Measurements from ENCODE around the gene S100A7A. TPM values are rescaled to one million over a fixed set of nuclear protein-coding genes. Genes with fewer than 3 reads are reported as not detected.
"Not testable (repeated sequence)": the region's sequence is repeated elsewhere in the genome, so short reads cannot be mapped to it uniquely, and the experiment has no call there.

Gene S100A7A
- total RNA-seq, 2 experiments from 2014 or later: not detected

GRCh38 chr1:153413961-153414360 is 2.4 kb upstream of the S100A7A start:
- H3K27ac Mint-ChIP-seq; CTCF ChIA-PET; H3K4me1 Mint-ChIP-seq (ENCODE audit: low read depth); H3K4me3 Mint-ChIP-seq; DNase-seq; intact Hi-C loops (cut with micrococcal nuclease); H3K27me3 Mint-ChIP-seq (ENCODE audit: low read depth); H3K36me3 Mint-ChIP-seq (ENCODE audit: low read depth): not testable (repeated sequence)
- H3K9me3 Mint-ChIP-seq: peaks cover 11% of the 10 kb centered on the region

GRCh38 chr1:153417136-153417888 is 992 bp downstream of the S100A7A start:
- H3K36me3 Mint-ChIP-seq (ENCODE audit: low read depth): no peaks in the 10 kb centered on the region
- intact Hi-C loops (cut with micrococcal nuclease): no loop called here
- no peak for DNase-seq
- H3K4me3 Mint-ChIP-seq: no peak overlapping the region
- no peak overlapping the region for H3K27ac Mint-ChIP-seq
- no peaks in the 10 kb centered on the region for H3K4me1 Mint-ChIP-seq (ENCODE audit: low read depth)
- peaks cover 13% of the 10 kb centered on the region for H3K27me3 Mint-ChIP-seq (ENCODE audit: low read depth)
- CTCF ChIA-PET: no interaction called here
- H3K9me3 Mint-ChIP-seq: peaks cover 2% of the 10 kb centered on the region

- H3K36me3 Mint-ChIP-seq (ENCODE audit: low read depth); H3K27ac Mint-ChIP-seq; CTCF ChIA-PET; H3K4me3 Mint-ChIP-seq; H3K4me1 Mint-ChIP-seq (ENCODE audit: low read depth); DNase-seq; intact Hi-C loops (cut with micrococcal nuclease); H3K9me3 Mint-ChIP-seq: not testable (repeated sequence)
- H3K27me3 Mint-ChIP-seq (ENCODE audit: low read depth): peaks cover 13% of the 10 kb centered on the region
Observed at GRCh38 chr1:153418758-153419435, 2.6 kb downstream of the S100A7A start.

GRCh38 chr1:153419436-153419793 is 3.1 kb downstream of the S100A7A start:
- peaks cover 13% of the 10 kb centered on the region for H3K27me3 Mint-ChIP-seq (ENCODE audit: low read depth)
- H3K27ac Mint-ChIP-seq; H3K4me1 Mint-ChIP-seq (ENCODE audit: low read depth); H3K4me3 Mint-ChIP-seq; H3K9me3 Mint-ChIP-seq; H3K36me3 Mint-ChIP-seq (ENCODE audit: low read depth); DNase-seq; CTCF ChIA-PET; intact Hi-C loops (cut with micrococcal nuclease): not testable (repeated sequence)

- H3K36me3 Mint-ChIP-seq (ENCODE audit: low read depth): no peaks in the 10 kb centered on the region
- DNase-seq: no peak
- CTCF ChIA-PET: interaction anchor here (1.7 kb wide), 1 partner anchor 67 kb away, joined by 4 read pairs; no protein-coding TSS in a partner anchor
- H3K27me3 Mint-ChIP-seq (ENCODE audit: low read depth): peaks cover 21% of the 10 kb centered on the region
- no peak overlapping the region for H3K27ac Mint-ChIP-seq
- intact Hi-C loops (cut with micrococcal nuclease): no loop called here
- no peaks in the 10 kb centered on the region for H3K9me3 Mint-ChIP-seq
- H3K4me1 Mint-ChIP-seq (ENCODE audit: low read depth): no peaks in the 10 kb centered on the region
- no peak overlapping the region for H3K4me3 Mint-ChIP-seq
Observed at GRCh38 chr1:153420306-153420705, 4.0 kb downstream of the S100A7A start.

GRCh38 chr1:153422450-153423068 is 6.2 kb downstream of the S100A7A start:
- no peaks in the 10 kb centered on the region for H3K9me3 Mint-ChIP-seq
- no peaks in the 10 kb centered on the region for H3K4me1 Mint-ChIP-seq (ENCODE audit: low read depth)
- no peak overlapping the region for H3K27ac Mint-ChIP-seq
- H3K36me3 Mint-ChIP-seq (ENCODE audit: low read depth): no peaks in the 10 kb centered on the region
- intact Hi-C loops (cut with micrococcal nuclease): loop anchor here (1.0 kb wide), 1 partner anchor 30 kb away; no protein-coding TSS in a partner anchor
- CTCF ChIA-PET: no interaction called here
- peaks cover 27% of the 10 kb centered on the region for H3K27me3 Mint-ChIP-seq (ENCODE audit: low read depth)
- peak; percentile 84 for DNase-seq
- H3K4me3 Mint-ChIP-seq: no peak overlapping the region

- H3K4me3 Mint-ChIP-seq: no peak overlapping the region
Observed at GRCh38 chr1:153426809-153427208, 10.5 kb downstream of the S100A7A start.

GRCh38 chr1:153428073-153428638 is 11.8 kb downstream of the S100A7A start:
- no peaks in the 10 kb centered on the region for H3K36me3 Mint-ChIP-seq (ENCODE audit: low read depth)
- CTCF ChIA-PET: no interaction called here
- DNase-seq: no peak
- intact Hi-C loops (cut with micrococcal nuclease): no loop called here
- H3K9me3 Mint-ChIP-seq: no peaks in the 10 kb centered on the region
- H3K4me3 Mint-ChIP-seq: no peak overlapping the region
- H3K27me3 Mint-ChIP-seq (ENCODE audit: low read depth): peaks cover 22% of the 10 kb centered on the region
- no peak overlapping the region for H3K27ac Mint-ChIP-seq
- no peaks in the 10 kb centered on the region for H3K4me1 Mint-ChIP-seq (ENCODE audit: low read depth)

More at GRCh38 chr1:153426809-153427208, 10.5 kb downstream of the S100A7A start:
- peaks cover 22% of the 10 kb centered on the region for H3K27me3 Mint-ChIP-seq (ENCODE audit: low read depth)
- CTCF ChIA-PET: no interaction called here
- H3K4me1 Mint-ChIP-seq (ENCODE audit: low read depth): no peaks in the 10 kb centered on the region
- no peaks in the 10 kb centered on the region for H3K36me3 Mint-ChIP-seq (ENCODE audit: low read depth)
- intact Hi-C loops (cut with micrococcal nuclease): no loop called here
- H3K9me3 Mint-ChIP-seq: no peaks in the 10 kb centered on the region
- DNase-seq: no peak
- no peak overlapping the region for H3K27ac Mint-ChIP-seq

- Mint-ChIP-seq H3K27ac (no peak overlapping the region), H3K27me3 (ENCODE audit: low read depth) (peaks cover 22% of the 10 kb centered on the region), H3K4me3 (no peak overlapping the region), H3K9me3 (no peaks in the 10 kb centered on the region), H3K36me3 (ENCODE audit: low read depth) (no peaks in the 10 kb centered on the region), H3K4me1 (ENCODE audit: low read depth) (no peaks in the 10 kb centered on the region)
- CTCF ChIA-PET: interaction anchor here (1.5 kb wide), 1 partner anchor 37 kb away, joined by 3 read pairs; no protein-coding TSS in a partner anchor
- no peak for DNase-seq
- intact Hi-C loops (cut with micrococcal nuclease): no loop called here
Observed at GRCh38 chr1:153428791-153429190, 12.5 kb downstream of the S100A7A start.

- intact Hi-C loops (cut with micrococcal nuclease): no loop called here
- Mint-ChIP-seq H3K9me3 (no peaks in the 10 kb centered on the region), H3K27me3 (ENCODE audit: low read depth) (peaks cover 22% of the 10 kb centered on the region)
Observed at GRCh38 chr1:153429266-153430165, 13.2 kb downstream of the S100A7A start.

GRCh38 chr1:153430166-153430553 is 13.8 kb downstream of the S100A7A start:
- CTCF ChIA-PET: interaction anchor here (1.5 kb wide), 1 partner anchor 36 kb away, joined by 3 read pairs; no protein-coding TSS in a partner anchor
- no peak overlapping the region for H3K4me3 Mint-ChIP-seq
- no peak overlapping the region for H3K27ac Mint-ChIP-seq
- H3K4me1 Mint-ChIP-seq (ENCODE audit: low read depth): no peaks in the 10 kb centered on the region
- peaks cover 16% of the 10 kb centered on the region for H3K27me3 Mint-ChIP-seq (ENCODE audit: low read depth)
- intact Hi-C loops (cut with micrococcal nuclease): no loop called here
- no peaks in the 10 kb centered on the region for H3K9me3 Mint-ChIP-seq
- no peak for DNase-seq
- no peaks in the 10 kb centered on the region for H3K36me3 Mint-ChIP-seq (ENCODE audit: low read depth)

More at GRCh38 chr1:153429266-153430165, 13.2 kb downstream of the S100A7A start:
- Mint-ChIP-seq H3K4me1 (ENCODE audit: low read depth) (no peaks in the 10 kb centered on the region), H3K36me3 (ENCODE audit: low read depth) (no peaks in the 10 kb centered on the region), H3K4me3 (no peak overlapping the region), H3K27ac (no peak overlapping the region)
- DNase-seq: no peak
- CTCF ChIA-PET: interaction anchor here (1.5 kb wide), 1 partner anchor 36 kb away, joined by 3 read pairs; no protein-coding TSS in a partner anchor

Measured in activated naive CD4-positive, alpha-beta T cell treated with anti-CD3 and anti-CD28 coated beads for 36 hours (primary cell).